Measurements from ENCODE around the gene CITED4.
A peak's percentile ranks its signal among the peaks of the same experiment; 100 is the strongest.

Gene CITED4

DNA sequence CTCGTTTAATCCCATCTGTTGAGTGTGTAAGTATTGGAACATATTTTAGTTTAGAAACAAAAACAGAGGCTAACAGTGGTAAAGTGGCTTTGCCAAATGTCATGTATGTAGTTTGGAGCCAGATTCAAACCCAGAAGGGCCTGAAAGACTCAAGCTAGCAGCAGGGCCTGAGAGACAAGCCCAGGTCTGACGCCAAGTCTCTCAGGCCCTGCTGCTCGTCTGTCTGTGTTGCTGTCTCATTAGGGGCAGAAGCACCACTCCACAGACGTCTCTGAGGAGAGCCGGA is 8.3 kb downstream of the CITED4 start:
- H4K8ac ChIP-seq (ENCODE audit: low read depth, low read length): no peak overlapping the region
- no peaks in the 10 kb centered on the region for H3K79me2 ChIP-seq (ENCODE audit: control insufficient read depth, insufficient read depth, low read length, poor library complexity)

DNA sequence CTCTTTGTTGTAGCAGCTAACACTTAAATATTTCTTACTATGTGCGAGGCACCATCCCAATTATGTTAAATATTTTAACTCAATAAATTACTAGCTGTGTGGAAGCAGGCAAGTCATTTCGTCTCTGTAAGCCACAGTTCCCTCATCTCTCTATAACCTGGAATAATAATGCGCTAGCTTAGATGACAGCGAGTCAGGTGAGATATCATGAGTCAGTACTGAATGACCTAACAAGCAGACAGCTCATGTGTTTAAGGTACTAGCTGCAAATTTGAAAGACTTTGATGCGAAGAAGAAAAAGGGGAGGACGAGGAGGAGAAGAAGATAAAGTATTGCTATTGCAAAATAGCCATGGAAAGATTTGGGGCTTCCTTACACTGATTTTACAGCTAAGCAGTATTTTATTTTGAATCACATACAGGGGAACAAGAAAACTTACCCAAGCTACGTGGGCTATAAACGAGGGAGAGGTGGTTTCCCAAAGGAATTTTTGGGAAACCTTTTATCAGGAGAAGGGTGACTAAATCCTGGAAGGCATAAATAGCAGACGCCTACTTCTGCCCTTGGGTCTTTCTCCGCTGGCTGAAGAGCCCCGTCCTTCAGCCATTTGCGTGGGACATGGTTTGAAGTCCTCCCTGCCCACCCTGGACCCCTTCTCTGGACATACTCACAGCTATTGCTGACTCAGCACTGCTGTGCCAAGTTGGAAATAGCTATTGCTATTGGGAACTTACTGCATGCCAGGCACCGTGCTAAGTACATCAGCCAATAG is 8.9 kb downstream of the CITED4 start:
- no peak overlapping the region for H3K4me3 ChIP-seq (ENCODE audit: low read depth, low read length)
- H3K9ac ChIP-seq (ENCODE audit: low read length): no peak overlapping the region
- no peak overlapping the region for H2BK120ac ChIP-seq (ENCODE audit: insufficient read depth, low read length, poor library complexity)
- H3K4ac ChIP-seq (ENCODE audit: low read depth, low read length): no peak overlapping the region
- H3K18ac ChIP-seq (ENCODE audit: low read length): no peak overlapping the region
- no peak overlapping the region for H2BK5ac ChIP-seq (ENCODE audit: low read depth, low read length, poor library complexity)
- no peak overlapping the region for H4K91ac ChIP-seq (ENCODE audit: low read depth, low read length)
- no peaks in the 10 kb centered on the region for H3K36me3 ChIP-seq (ENCODE audit: control insufficient read depth in 1 of 2, insufficient read depth in 2 of 2, low read length in 2 of 2)
- H3K79me1 ChIP-seq (ENCODE audit: low read length): no peaks in the 10 kb centered on the region
- H2BK12ac ChIP-seq (ENCODE audit: low read length): no peak overlapping the region
- H3K23ac ChIP-seq (ENCODE audit: low read length): no peak overlapping the region
- H2AFZ ChIP-seq (ENCODE audit: insufficient read depth, low read length, poor library complexity): no peak overlapping the region
- WGBS (ENCODE audit: extremely low coverage, insufficient coverage, insufficient read length): no CpG with 5 or more reads among the region's 13 CpGs
- H3K14ac ChIP-seq (ENCODE audit: low read length): no peak overlapping the region
- H2AK5ac ChIP-seq (ENCODE audit: low read length): no peak overlapping the region
- H3K27ac ChIP-seq (ENCODE audit: low read depth, low read length): no peak overlapping the region
- no peaks in the 10 kb centered on the region for H3K79me2 ChIP-seq (ENCODE audit: control insufficient read depth, insufficient read depth, low read length, poor library complexity)
- no peak overlapping the region for H4K12ac ChIP-seq (ENCODE audit: low read depth, low read length)
- no peak for DNase-seq
- H3K27me3 ChIP-seq (ENCODE audit: insufficient read depth, low read length): no peaks in the 10 kb centered on the region
- no peak overlapping the region for H4K8ac ChIP-seq (ENCODE audit: low read depth, low read length)
- H3K4me1 ChIP-seq (ENCODE audit: control insufficient read depth in 1 of 2, insufficient read depth in 2 of 2, low read length in 2 of 2): no peaks in the 10 kb centered on the region
- no peak overlapping the region for H3K4me2 ChIP-seq (ENCODE audit: low read length)
- no peaks in the 10 kb centered on the region for H3K9me3 ChIP-seq (ENCODE audit: insufficient read depth, low read depth, low read length)

More for the DNA sequence above, 8.3 kb downstream of the CITED4 start:
- Histone ChIP-seq H3K79me1 (ENCODE audit: low read length) (no peaks in the 10 kb centered on the region), H3K36me3 (ENCODE audit: control insufficient read depth in 1 of 2, insufficient read depth in 2 of 2, low read length in 2 of 2) (no peaks in the 10 kb centered on the region), H3K4me2 (ENCODE audit: low read length) (no peak overlapping the region), H3K4me1 (ENCODE audit: control insufficient read depth in 1 of 2, insufficient read depth in 2 of 2, low read length in 2 of 2) (no peaks in the 10 kb centered on the region), H2AK5ac (ENCODE audit: low read length) (no peak overlapping the region), H3K27me3 (ENCODE audit: insufficient read depth, low read length) (no peaks in the 10 kb centered on the region), H3K27ac (ENCODE audit: low read depth, low read length) (no peak overlapping the region), H3K18ac (ENCODE audit: low read length) (no peak overlapping the region), H4K12ac (ENCODE audit: low read depth, low read length) (no peak overlapping the region), H2BK5ac (ENCODE audit: low read depth, low read length, poor library complexity) (no peak overlapping the region), H2BK12ac (ENCODE audit: low read length) (no peak overlapping the region), H2BK120ac (ENCODE audit: insufficient read depth, low read length, poor library complexity) (no peak overlapping the region), H3K4me3 (ENCODE audit: low read depth, low read length) (no peak overlapping the region), H3K9ac (ENCODE audit: low read length) (no peak overlapping the region), H3K4ac (ENCODE audit: low read depth, low read length) (no peak overlapping the region), H3K23ac (ENCODE audit: low read length) (no peak overlapping the region), H3K9me3 (ENCODE audit: insufficient read depth, low read depth, low read length) (no peaks in the 10 kb centered on the region), H3K14ac (ENCODE audit: low read length) (no peak overlapping the region), H2AFZ (ENCODE audit: insufficient read depth, low read length, poor library complexity) (no peak overlapping the region), H4K91ac (ENCODE audit: low read depth, low read length) (no peak overlapping the region)
- WGBS (ENCODE audit: extremely low coverage, insufficient coverage, insufficient read length): no CpG with 5 or more reads among the region's 5 CpGs
- no peak for DNase-seq

DNA sequence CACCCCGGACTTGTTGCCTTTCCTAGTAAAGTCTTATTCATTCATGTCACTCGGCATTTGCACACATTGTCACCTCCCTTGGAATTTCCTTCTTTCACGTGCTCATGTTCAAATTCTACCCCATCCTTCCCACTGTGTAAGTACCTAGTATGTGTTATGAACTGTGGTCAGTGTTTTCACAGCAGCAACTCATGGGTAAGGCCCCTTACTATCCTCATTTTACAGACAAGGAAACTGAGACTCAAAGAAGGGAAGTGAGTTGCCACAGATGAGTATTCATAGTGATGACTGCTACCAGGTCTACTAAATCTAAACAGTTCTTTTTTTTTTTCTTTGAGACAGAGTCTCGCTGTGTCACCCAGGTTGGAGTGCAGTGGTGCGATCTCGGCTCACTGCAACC is 10.5 kb downstream of the CITED4 start:
- H2BK12ac ChIP-seq (ENCODE audit: low read length): no peak overlapping the region
- H3K9me3 ChIP-seq (ENCODE audit: insufficient read depth, low read depth, low read length): no peaks in the 10 kb centered on the region
- no CpG with 5 or more reads among the region's 6 CpGs for WGBS (ENCODE audit: extremely low coverage, insufficient coverage, insufficient read length)
- no peak overlapping the region for H4K12ac ChIP-seq (ENCODE audit: low read depth, low read length)
- H3K9ac ChIP-seq (ENCODE audit: low read length): no peak overlapping the region
- no peak overlapping the region for H3K4me2 ChIP-seq (ENCODE audit: low read length)
- no peak overlapping the region for H2AK5ac ChIP-seq (ENCODE audit: low read length)
- no peak overlapping the region for H3K27ac ChIP-seq (ENCODE audit: low read depth, low read length)
- DNase-seq: no peak
- H3K36me3 ChIP-seq (ENCODE audit: control insufficient read depth in 1 of 2, insufficient read depth in 2 of 2, low read length in 2 of 2): no peaks in the 10 kb centered on the region
- no peak overlapping the region for H2BK5ac ChIP-seq (ENCODE audit: low read depth, low read length, poor library complexity)
- no peaks in the 10 kb centered on the region for H3K4me1 ChIP-seq (ENCODE audit: control insufficient read depth in 1 of 2, insufficient read depth in 2 of 2, low read length in 2 of 2)
- H3K79me2 ChIP-seq (ENCODE audit: control insufficient read depth, insufficient read depth, low read length, poor library complexity): no peaks in the 10 kb centered on the region
- no peak overlapping the region for H4K91ac ChIP-seq (ENCODE audit: low read depth, low read length)
- no peaks in the 10 kb centered on the region for H3K27me3 ChIP-seq (ENCODE audit: insufficient read depth, low read length)
- no peak overlapping the region for H3K18ac ChIP-seq (ENCODE audit: low read length)
- H3K14ac ChIP-seq (ENCODE audit: low read length): no peak overlapping the region
- no peak overlapping the region for H3K23ac ChIP-seq (ENCODE audit: low read length)
- H2AFZ ChIP-seq (ENCODE audit: insufficient read depth, low read length, poor library complexity): no peak overlapping the region
- no peak overlapping the region for H3K4ac ChIP-seq (ENCODE audit: low read depth, low read length)
- H4K8ac ChIP-seq (ENCODE audit: low read depth, low read length): no peak overlapping the region
- H3K4me3 ChIP-seq (ENCODE audit: low read depth, low read length): no peak overlapping the region
- no peak overlapping the region for H2BK120ac ChIP-seq (ENCODE audit: insufficient read depth, low read length, poor library complexity)
- H3K79me1 ChIP-seq (ENCODE audit: low read length): no peaks in the 10 kb centered on the region

GRCh38 chr1:40849801-40850592 is 12.2 kb downstream of the CITED4 start:
- no peak overlapping the region for H3K4me3 ChIP-seq (ENCODE audit: low read depth, low read length)
- H4K12ac ChIP-seq (ENCODE audit: low read depth, low read length): no peak overlapping the region
- no peaks in the 10 kb centered on the region for H3K9me3 ChIP-seq (ENCODE audit: insufficient read depth, low read depth, low read length)
- no peaks in the 10 kb centered on the region for H3K4me1 ChIP-seq (ENCODE audit: control insufficient read depth in 1 of 2, insufficient read depth in 2 of 2, low read length in 2 of 2)
- no peak overlapping the region for H2BK12ac ChIP-seq (ENCODE audit: low read length)
- no peaks in the 10 kb centered on the region for H3K36me3 ChIP-seq (ENCODE audit: control insufficient read depth in 1 of 2, insufficient read depth in 2 of 2, low read length in 2 of 2)
- H3K27me3 ChIP-seq (ENCODE audit: insufficient read depth, low read length): no peaks in the 10 kb centered on the region
- H4K8ac ChIP-seq (ENCODE audit: low read depth, low read length): no peak overlapping the region
- no peak overlapping the region for H2BK5ac ChIP-seq (ENCODE audit: low read depth, low read length, poor library complexity)
- H2BK120ac ChIP-seq (ENCODE audit: insufficient read depth, low read length, poor library complexity): no peak overlapping the region
- no peak overlapping the region for H3K4me2 ChIP-seq (ENCODE audit: low read length)
- no peak overlapping the region for H3K4ac ChIP-seq (ENCODE audit: low read depth, low read length)
- H3K79me1 ChIP-seq (ENCODE audit: low read length): no peaks in the 10 kb centered on the region
- H3K79me2 ChIP-seq (ENCODE audit: control insufficient read depth, insufficient read depth, low read length, poor library complexity): no peaks in the 10 kb centered on the region
- H3K9ac ChIP-seq (ENCODE audit: low read length): no peak overlapping the region
- no peak overlapping the region for H4K91ac ChIP-seq (ENCODE audit: low read depth, low read length)
- H2AK5ac ChIP-seq (ENCODE audit: low read length): no peak overlapping the region
- no peak overlapping the region for H3K27ac ChIP-seq (ENCODE audit: low read depth, low read length)
- no peak overlapping the region for H3K23ac ChIP-seq (ENCODE audit: low read length)
- H3K18ac ChIP-seq (ENCODE audit: low read length): no peak overlapping the region
- H3K14ac ChIP-seq (ENCODE audit: low read length): no peak overlapping the region
- no CpG with 5 or more reads among the region's 12 CpGs for WGBS (ENCODE audit: extremely low coverage, insufficient coverage, insufficient read length)
- H2AFZ ChIP-seq (ENCODE audit: insufficient read depth, low read length, poor library complexity): no peak overlapping the region
- DNase-seq: peak; percentile 36 to 81
